ENCODE data around the gene SBNO2. TPM values are rescaled to one million over a fixed set of nuclear protein-coding genes. Genes with fewer than 3 reads are reported as not detected.

SBNO2 gene
- total and polyA plus RNA-seq, 9 of the 15 experiments (the other 6 are each of a cell fraction or from before 2014, with no cell fraction given), result 0.01 to 46.2 (median 6.7) TPM

DNA sequence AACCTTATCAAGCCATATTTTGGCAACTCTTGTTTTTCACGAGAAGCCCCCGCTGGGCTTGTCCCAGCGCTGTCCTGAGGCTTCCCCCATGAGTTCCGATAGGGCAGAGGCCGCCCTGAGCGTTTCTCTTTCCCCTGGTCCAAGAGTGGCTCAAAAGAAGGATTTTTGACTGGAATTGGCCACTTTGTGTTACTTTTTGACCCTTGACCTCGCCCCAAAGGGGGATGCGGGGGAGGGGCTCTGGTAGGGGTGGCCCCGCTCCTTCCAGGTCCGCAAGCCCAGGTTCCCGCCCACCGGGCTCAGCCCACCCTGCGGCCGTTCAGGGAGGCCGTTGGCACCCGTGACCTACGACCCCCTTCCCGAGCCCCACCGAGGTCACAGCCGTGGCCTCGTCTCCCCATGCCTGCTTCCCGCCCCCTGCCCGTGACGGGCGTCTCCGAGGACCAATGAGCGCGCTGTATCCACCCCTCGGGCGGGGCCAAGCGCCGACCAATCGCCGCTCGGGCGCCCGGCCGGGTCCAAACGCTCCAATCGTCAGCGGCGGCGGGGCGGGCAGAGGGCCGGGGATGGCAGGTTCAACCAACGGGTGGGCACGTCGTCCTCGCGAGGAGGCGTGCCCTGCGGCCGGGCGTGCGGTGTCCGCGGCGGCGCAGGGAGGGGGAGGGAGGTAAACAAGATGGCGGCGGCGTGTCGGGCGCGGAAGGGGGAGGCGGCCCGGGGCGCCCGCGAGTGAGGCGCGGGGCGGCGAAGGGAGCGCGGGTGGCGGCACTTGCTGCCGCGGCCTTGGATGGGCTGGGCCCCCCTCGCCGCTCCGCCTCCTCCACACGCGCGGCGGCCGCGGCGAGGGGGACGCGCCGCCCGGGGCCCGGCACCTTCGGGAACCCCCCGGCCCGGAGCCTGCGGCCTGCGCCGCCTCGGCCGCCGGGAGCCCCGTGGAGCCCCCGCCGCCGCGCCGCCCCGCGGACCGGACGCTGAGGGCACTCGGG lies 31.3 kb upstream of the SBNO2 start, which contains the start of gene STK11 (continued):
- TF ChIP-seq HEY1 (CRISPR knock-in tag; IDR thresholded peaks at IDR 0.05; ENCODE audit: borderline replicate concordance) (no peak), SAP30 (IDR thresholded peaks at IDR 0.05; ENCODE audit: borderline replicate concordance, insufficient read depth, low read depth, low read length, poor library complexity, severe bottlenecking) (peak; percentile 29), POLR3A (IDR thresholded peaks at IDR 0.05; ENCODE audit: borderline replicate concordance, extremely low read depth, insufficient read depth, insufficient read length) (no peak), EZH2 (IDR thresholded peaks at IDR 0.05; ENCODE audit: borderline replicate concordance, low read depth, low read length) (no peak), BMI1 (IDR thresholded peaks at IDR 0.05; ENCODE audit: low read length) (no peak), YBX1 (IDR thresholded peaks at IDR 0.05) (no peak), SAFB (IDR thresholded peaks at IDR 0.05; ENCODE audit: borderline replicate concordance, low read depth, low read length) (no peak), STAG1 (CRISPR knock-in tag; IDR thresholded peaks at IDR 0.05; ENCODE audit: borderline replicate concordance) (no peak), ZNF239 (CRISPR knock-in tag; IDR thresholded peaks at IDR 0.05) (peak; percentile 55; the same call in 1 of the 2 replicates), ZNF23 (CRISPR knock-in tag; IDR thresholded peaks at IDR 0.05) (no peak), ZNF253 (CRISPR knock-in tag; conservative IDR thresholded peaks at IDR 0.05) (no peak)
- TF ChIP-seq, protein P1, sequence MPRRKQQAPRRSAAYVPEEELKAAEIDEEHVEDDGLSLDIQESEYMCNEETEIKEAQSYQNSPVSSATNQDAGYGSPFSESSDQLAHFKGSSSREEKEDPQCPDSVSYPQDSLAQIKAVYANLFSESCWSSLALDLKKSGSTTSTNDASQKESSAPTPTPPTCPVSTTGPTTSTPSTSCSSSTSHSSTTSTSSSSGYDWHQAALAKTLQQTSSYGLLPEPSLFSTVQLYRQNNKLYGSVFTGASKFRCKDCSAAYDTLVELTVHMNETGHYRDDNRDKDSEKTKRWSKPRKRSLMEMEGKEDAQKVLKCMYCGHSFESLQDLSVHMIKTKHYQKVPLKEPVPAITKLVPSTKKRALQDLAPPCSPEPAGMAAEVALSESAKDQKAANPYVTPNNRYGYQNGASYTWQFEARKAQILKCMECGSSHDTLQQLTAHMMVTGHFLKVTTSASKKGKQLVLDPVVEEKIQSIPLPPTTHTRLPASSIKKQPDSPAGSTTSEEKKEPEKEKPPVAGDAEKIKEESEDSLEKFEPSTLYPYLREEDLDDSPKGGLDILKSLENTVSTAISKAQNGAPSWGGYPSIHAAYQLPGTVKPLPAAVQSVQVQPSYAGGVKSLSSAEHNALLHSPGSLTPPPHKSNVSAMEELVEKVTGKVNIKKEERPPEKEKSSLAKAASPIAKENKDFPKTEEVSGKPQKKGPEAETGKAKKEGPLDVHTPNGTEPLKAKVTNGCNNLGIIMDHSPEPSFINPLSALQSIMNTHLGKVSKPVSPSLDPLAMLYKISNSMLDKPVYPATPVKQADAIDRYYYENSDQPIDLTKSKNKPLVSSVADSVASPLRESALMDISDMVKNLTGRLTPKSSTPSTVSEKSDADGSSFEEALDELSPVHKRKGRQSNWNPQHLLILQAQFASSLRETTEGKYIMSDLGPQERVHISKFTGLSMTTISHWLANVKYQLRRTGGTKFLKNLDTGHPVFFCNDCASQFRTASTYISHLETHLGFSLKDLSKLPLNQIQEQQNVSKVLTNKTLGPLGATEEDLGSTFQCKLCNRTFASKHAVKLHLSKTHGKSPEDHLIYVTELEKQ (CRISPR knock-in tag; IDR thresholded peaks at IDR 0.05), result peak; percentile 54; the same call in 1 of the 2 replicates
- TF ChIP-seq, protein P2, sequence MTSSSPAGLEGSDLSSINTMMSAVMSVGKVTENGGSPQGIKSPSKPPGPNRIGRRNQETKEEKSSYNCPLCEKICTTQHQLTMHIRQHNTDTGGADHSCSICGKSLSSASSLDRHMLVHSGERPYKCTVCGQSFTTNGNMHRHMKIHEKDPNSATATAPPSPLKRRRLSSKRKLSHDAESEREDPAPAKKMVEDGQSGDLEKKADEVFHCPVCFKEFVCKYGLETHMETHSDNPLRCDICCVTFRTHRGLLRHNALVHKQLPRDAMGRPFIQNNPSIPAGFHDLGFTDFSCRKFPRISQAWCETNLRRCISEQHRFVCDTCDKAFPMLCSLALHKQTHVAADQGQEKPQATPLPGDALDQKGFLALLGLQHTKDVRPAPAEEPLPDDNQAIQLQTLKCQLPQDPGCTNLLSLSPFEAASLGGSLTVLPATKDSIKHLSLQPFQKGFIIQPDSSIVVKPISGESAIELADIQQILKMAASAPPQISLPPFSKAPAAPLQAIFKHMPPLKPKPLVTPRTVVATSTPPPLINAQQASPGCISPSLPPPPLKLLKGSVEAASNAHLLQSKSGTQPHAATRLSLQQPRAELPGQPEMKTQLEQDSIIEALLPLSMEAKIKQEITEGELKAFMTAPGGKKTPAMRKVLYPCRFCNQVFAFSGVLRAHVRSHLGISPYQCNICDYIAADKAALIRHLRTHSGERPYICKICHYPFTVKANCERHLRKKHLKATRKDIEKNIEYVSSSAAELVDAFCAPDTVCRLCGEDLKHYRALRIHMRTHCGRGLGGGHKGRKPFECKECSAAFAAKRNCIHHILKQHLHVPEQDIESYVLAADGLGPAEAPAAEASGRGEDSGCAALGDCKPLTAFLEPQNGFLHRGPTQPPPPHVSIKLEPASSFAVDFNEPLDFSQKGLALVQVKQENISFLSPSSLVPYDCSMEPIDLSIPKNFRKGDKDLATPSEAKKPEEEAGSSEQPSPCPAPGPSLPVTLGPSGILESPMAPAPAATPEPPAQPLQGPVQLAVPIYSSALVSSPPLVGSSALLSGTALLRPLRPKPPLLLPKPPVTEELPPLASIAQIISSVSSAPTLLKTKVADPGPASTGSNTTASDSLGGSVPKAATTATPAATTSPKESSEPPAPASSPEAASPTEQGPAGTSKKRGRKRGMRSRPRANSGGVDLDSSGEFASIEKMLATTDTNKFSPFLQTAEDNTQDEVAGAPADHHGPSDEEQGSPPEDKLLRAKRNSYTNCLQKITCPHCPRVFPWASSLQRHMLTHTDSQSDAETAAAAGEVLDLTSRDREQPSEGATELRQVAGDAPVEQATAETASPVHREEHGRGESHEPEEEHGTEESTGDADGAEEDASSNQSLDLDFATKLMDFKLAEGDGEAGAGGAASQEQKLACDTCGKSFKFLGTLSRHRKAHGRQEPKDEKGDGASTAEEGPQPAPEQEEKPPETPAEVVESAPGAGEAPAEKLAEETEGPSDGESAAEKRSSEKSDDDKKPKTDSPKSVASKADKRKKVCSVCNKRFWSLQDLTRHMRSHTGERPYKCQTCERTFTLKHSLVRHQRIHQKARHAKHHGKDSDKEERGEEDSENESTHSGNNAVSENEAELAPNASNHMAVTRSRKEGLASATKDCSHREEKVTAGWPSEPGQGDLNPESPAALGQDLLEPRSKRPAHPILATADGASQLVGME (CRISPR knock-in tag; IDR thresholded peaks at IDR 0.05), result peak; percentile 84; the same call in 1 of the 2 replicates
- TF ChIP-seq, protein P3, sequence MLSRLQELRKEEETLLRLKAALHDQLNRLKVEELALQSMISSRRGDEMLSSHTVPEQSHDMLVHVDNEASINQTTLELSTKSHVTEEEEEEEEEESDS (CRISPR knock-in tag; IDR thresholded peaks at IDR 0.05), result no peak
- TF ChIP-seq, protein P4, sequence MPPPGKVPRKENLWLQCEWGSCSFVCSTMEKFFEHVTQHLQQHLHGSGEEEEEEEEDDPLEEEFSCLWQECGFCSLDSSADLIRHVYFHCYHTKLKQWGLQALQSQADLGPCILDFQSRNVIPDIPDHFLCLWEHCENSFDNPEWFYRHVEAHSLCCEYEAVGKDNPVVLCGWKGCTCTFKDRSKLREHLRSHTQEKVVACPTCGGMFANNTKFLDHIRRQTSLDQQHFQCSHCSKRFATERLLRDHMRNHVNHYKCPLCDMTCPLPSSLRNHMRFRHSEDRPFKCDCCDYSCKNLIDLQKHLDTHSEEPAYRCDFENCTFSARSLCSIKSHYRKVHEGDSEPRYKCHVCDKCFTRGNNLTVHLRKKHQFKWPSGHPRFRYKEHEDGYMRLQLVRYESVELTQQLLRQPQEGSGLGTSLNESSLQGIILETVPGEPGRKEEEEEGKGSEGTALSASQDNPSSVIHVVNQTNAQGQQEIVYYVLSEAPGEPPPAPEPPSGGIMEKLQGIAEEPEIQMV (tag; conservative IDR thresholded peaks at IDR 0.05; ENCODE audit: low read depth), result no peak
